Loucy (cell line): ENCODE results near the gene FLVCR1.
"Not testable (repeated sequence)": the region's sequence is repeated elsewhere in the genome, so short reads cannot be mapped to it uniquely, and the experiment has no call there.

Experiments
- H2AFZ ChIP-seq: fragments of 200-600 bp; sonication (generic); 2 replicates; pipeline ENCODE4 v1.6.0; 2016; ENCODE audit warnings: antibody characterized with exemption, mild to moderate bottlenecking, low read length, moderate library complexity
- H3F3A ChIP-seq: fragments of 200-600 bp; 2 replicates; pipeline ENCODE4 v1.6.0; 2016; ENCODE audit warnings: antibody characterized with exemption, low read depth, mild to moderate bottlenecking
- H3K27me3 ChIP-seq: fragments of 200-600 bp; sonication (generic); 2 replicates; pipeline ENCODE4 v1.6.1; 2014; ENCODE audit warnings: low read length, mild to moderate bottlenecking; ENCODE audit not compliant: insufficient read depth, poor library complexity, severe bottlenecking
- H3K36me3 ChIP-seq: fragments of 200-600 bp; sonication (generic); 2 replicates; pipeline ENCODE4 v1.6.1; 2016; ENCODE audit warnings: low read length; ENCODE audit not compliant: insufficient read depth
- H3K4me1 ChIP-seq: fragments of 200-600 bp; sonication (generic); 2 replicates; pipeline ENCODE4 v1.5.1; 2014; ENCODE audit warnings: low read length, mild to moderate bottlenecking; ENCODE audit not compliant: insufficient read depth, poor library complexity, severe bottlenecking
- H3K4me2 ChIP-seq: fragments of 200-600 bp; sonication (generic); 2 replicates; pipeline ENCODE4 v1.6.0; 2014; ENCODE audit warnings: antibody characterized with exemption, low read length, low read depth, mild to moderate bottlenecking; ENCODE audit not compliant: poor library complexity, severe bottlenecking
- H3K4me3 ChIP-seq: fragments of 200-600 bp; sonication (generic); 2 replicates; pipeline ENCODE4 v1.5.1; 2014; ENCODE audit warnings: low read length, mild to moderate bottlenecking, mixed read lengths; ENCODE audit not compliant: poor library complexity, severe bottlenecking
- H3K79me2 ChIP-seq: fragments of 200-600 bp; sonication (generic); 2 replicates; pipeline ENCODE4 v1.6.1; 2014; ENCODE audit warnings: low read length; ENCODE audit not compliant: insufficient read depth
- H3K9ac ChIP-seq: fragments of 200-600 bp; sonication (generic); 2 replicates; pipeline ENCODE4 v1.6.0; 2014; ENCODE audit warnings: mild to moderate bottlenecking, low read depth, low read length, moderate library complexity; ENCODE audit not compliant: poor library complexity, severe bottlenecking
- H3K9me2 ChIP-seq: fragments of 200-600 bp; sonication (generic); replicated peaks from 2 replicates; pipeline ENCODE4 v1.6.1; 2016; ENCODE audit warnings: low read depth, low read length, mixed read lengths
- H3K9me3 ChIP-seq: fragments of 200-600 bp; sonication (generic); 2 replicates; pipeline ENCODE4 v1.6.1; 2014; ENCODE audit warnings: mild to moderate bottlenecking, antibody characterized with exemption, low read length, low read depth; ENCODE audit not compliant: insufficient read depth
- H4K20me1 ChIP-seq: fragments of 200-600 bp; sonication (generic); 2 replicates; pipeline ENCODE4 v1.6.0; 2014; ENCODE audit warnings: antibody characterized with exemption, low read length, mild to moderate bottlenecking; ENCODE audit not compliant: insufficient read depth, poor library complexity, severe bottlenecking
- CTCF ChIP-seq: fragments of 200-600 bp; sonication (generic); conservative IDR thresholded peaks from 2 replicates; pipeline ENCODE4 v1.5.1; 2014; ENCODE audit warnings: mild to moderate bottlenecking, antibody characterized with exemption, low read length
- EZH2phosphoT487 ChIP-seq: fragments of 200-600 bp; IDR thresholded peaks from 2 replicates; pipeline ENCODE4 v1.6.1; 2018; ENCODE audit warnings: antibody characterized with exemption, mild to moderate bottlenecking, moderate library complexity, borderline replicate concordance

FLVCR1 gene

GRCh38 chr1:212860713-212861581, 2.9 kb downstream of the FLVCR1 start:
- Histone ChIP-seq H2AFZ (no peak overlapping the region), H3K27me3 (no peaks in the 10 kb centered on the region), H3K4me2 (peak overlapping the region; percentile 98), H3K4me1 (peaks cover 59% of the 10 kb centered on the region), H3K79me2 (peaks cover 91% of the 10 kb centered on the region), H3K9me2 (no peaks in the 10 kb centered on the region), H3K36me3 (no peaks in the 10 kb centered on the region), H3F3A (no peaks in the 10 kb centered on the region), H3K9me3 (no peaks in the 10 kb centered on the region), H3K9ac (peak overlapping the region; percentile 85), H4K20me1 (peaks cover 41% of the 10 kb centered on the region), H3K4me3 (peak overlapping the region; percentile 93)
- TF ChIP-seq EZH2phosphoT487 = no peak
- TF ChIP-seq CTCF = no peak

GRCh38 chr1:212862111-212862690, 4.1 kb downstream of the FLVCR1 start:
- Histone ChIP-seq H3K9me3 (no peaks in the 10 kb centered on the region), H4K20me1 (peaks cover 41% of the 10 kb centered on the region), H3K36me3 (peaks cover 3% of the 10 kb centered on the region; the same call in 1 of the 2 replicates), H2AFZ (no peak overlapping the region), H3K4me1 (peaks cover 48% of the 10 kb centered on the region), H3K79me2 (peaks cover 81% of the 10 kb centered on the region), H3F3A (no peaks in the 10 kb centered on the region), H3K4me3 (peak overlapping the region; percentile 59), H3K4me2 (peak overlapping the region; percentile 68), H3K9me2 (no peaks in the 10 kb centered on the region), H3K27me3 (no peaks in the 10 kb centered on the region), H3K9ac (no peak overlapping the region)
- TF ChIP-seq CTCF = no peak
- no peak for TF ChIP-seq EZH2phosphoT487

DNA sequence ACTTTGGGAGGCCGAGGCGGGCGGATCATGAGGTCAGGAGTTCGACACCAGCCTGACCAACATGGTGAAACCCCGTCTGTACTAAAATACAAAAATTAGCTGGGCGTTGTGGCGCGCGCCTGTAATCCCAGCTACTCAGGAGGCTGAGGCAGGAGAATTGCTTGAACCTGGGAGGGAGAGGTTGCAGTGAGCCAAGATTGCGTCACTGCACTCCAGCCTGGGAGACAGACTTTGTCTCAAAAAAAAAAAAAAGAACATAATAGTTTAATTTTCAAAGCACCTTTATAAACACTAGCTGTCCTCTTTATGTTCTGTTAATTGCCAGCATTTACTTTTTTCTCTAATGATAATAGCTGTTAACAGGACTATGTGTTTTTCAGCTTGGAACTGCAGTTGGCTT, 5.3 kb downstream of the FLVCR1 start:
- H3K4me3 ChIP-seq = peak overlapping the region; percentile 59
- not testable (repeated sequence) for H3F3A ChIP-seq
- H3K79me2 ChIP-seq = peaks cover 72% of the 10 kb centered on the region

More for the DNA sequence above, 5.3 kb downstream of the FLVCR1 start:
- H3K9me3 ChIP-seq, H3K9me2 ChIP-seq, H3K27me3 ChIP-seq, H3K36me3 ChIP-seq, H3K9ac ChIP-seq, H2AFZ ChIP-seq: not testable (repeated sequence)
- Histone ChIP-seq H3K4me2 (peak overlapping the region; percentile 68), H4K20me1 (peaks cover 41% of the 10 kb centered on the region), H3K4me1 (peaks cover 44% of the 10 kb centered on the region)
